Measurements from ENCODE around the gene ADAR.

ADAR gene

GRCh38 chr1:154547105-154547732 is 60.8 kb downstream of the ADAR start:
- H3K27ac ChIP-seq, result peak overlapping the region; percentile 32
- no peak for TF ChIP-seq CTCF (conservative IDR thresholded peaks at IDR 0.05)

DNA sequence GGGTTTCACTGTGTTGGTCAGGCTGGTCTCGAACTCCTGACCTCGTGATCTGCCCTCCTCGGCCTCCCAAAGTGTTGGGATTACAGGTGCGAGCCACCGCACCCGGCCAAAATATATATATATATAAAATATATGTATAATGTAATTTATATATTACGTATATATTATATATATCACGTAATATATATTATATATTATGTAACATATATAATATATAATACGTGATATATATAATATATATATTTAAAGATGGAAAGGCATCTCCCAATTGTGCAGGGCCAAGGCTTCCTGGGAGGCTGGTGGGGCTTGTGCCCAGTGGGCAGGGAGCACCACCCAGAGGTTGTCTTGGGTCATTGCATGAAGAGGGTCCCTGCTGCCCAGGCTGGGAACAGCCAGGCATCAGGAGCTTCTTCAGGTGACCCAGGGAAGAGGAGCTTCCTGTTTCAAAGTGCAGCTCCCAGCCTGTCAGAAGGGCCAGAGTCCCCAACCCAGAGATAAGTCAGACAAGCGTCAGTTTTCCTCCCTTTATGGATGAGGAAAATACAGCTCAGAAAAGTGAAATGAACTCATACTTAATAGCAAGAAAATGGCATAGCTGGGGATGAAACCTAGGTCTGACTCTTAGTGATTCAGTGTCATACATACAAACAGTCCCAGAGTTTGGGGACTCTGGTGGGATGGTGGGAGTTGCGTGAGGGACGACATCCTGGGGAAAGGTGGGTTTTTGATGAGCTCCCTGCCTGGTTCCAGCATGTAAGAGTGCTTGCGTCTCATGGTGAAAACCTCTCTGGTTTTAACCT is 61.5 kb downstream of the ADAR start:
- peak; percentile 98 for TF ChIP-seq CTCF (conservative IDR thresholded peaks at IDR 0.05)
- H3K27ac ChIP-seq, result peak overlapping the region; percentile 32

- TF ChIP-seq CTCF (conservative IDR thresholded peaks at IDR 0.05), result no peak
- no peak overlapping the region for H3K27ac ChIP-seq
Measured at GRCh38 chr1:154541231-154541630, 66.8 kb downstream of the ADAR start.

GRCh38 chr1:154539486-154540483 is 68.2 kb downstream of the ADAR start:
- H3K27ac ChIP-seq, result no peak overlapping the region
- no peak for TF ChIP-seq CTCF (conservative IDR thresholded peaks at IDR 0.05)

GRCh38 chr1:154536570-154536969 is 71.4 kb downstream of the ADAR start:
- H3K27ac ChIP-seq, result no peak overlapping the region
- TF ChIP-seq CTCF (conservative IDR thresholded peaks at IDR 0.05), result no peak

DNA sequence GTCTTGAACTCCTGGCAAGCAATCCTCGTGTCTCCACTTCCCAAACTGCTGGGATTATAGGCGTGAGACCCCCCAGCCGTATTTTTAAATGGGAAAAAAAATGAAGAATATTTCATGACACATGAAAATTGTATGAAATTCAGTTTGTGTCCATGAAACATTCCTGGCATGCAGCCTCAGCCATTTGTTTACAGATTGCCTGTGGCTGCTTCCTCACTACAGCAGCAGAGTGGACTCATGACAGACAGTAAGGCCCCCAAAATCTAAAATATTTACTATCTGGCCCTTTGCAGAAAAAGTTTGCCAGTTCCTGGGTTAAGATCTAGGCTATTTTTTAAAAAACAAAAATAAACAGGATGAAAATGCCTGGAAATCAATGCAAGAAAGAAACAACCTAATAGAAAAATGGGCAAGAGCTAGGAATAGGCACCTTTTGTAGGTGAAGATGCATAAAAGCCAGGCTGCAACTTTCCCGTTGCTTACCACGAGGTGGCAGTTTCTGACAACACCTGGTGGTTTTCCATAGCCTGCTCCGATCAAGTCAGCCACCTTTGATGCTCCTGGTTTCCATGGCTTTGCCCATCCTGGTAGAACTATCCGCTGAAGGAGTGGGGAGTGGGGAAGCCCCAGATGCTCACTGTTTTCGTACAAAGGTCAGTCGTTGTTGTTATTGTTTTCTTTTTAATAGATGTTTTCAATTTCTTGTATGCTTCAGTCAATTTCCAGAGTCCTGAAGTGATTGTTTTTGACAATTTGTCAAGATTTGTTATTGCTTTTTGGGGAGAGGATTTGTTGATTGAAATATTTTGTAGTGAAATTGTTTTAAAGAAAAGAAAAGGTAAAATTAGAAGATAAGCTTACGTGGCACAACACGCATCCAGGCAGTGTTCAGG is 73.8 kb downstream of the ADAR start:
- H3K27ac ChIP-seq, result no peak overlapping the region
- peak; percentile 97 for TF ChIP-seq CTCF (conservative IDR thresholded peaks at IDR 0.05)

All from VCaP (cell line).